ENCODE results near the gene SRSF8. TPM values are rescaled to one million over a fixed set of nuclear protein-coding genes. Genes with fewer than 3 reads are reported as not detected.
A peak's percentile ranks its signal among the peaks of the same experiment; 100 is the strongest.

The SRSF8 gene
- total RNA-seq, 3 donors from 2014 or later (not counting 1 experiment from before 2014, with no cell fraction given), result 40.0 to 51.8 (median 43.0) TPM

- no peaks in the 10 kb centered on the region for H3K9me3 ChIP-seq (ENCODE audit: control insufficient read depth, insufficient read depth, low read length)
- H3K36me3 ChIP-seq (ENCODE audit: control insufficient read depth, insufficient read depth, low read length), result no peaks in the 10 kb centered on the region
- H3K4me1 Mint-ChIP-seq, result peaks cover 30 to 36% of the 10 kb centered on the region in 2 donors
- WGBS (ENCODE audit: insufficient coverage), result 77% methylated on average over 3 of the region's 3 CpGs
- H3K4me3 Mint-ChIP-seq, result no peak overlapping the region
- H3K27ac ChIP-seq (ENCODE audit: low read length), result no peak overlapping the region
- no peaks in the 10 kb centered on the region for H3K4me1 ChIP-seq (ENCODE audit: control insufficient read depth, insufficient read depth, low read length)
- ATAC-seq (no peak), DNase-seq (no peak)
- no peak overlapping the region for H3K4me3 ChIP-seq (ENCODE audit: low read length)
- no peaks in the 10 kb centered on the region for H3K9me3 Mint-ChIP-seq
- H3K27me3 ChIP-seq (ENCODE audit: control insufficient read depth, insufficient read depth, low read length), result no peaks in the 10 kb centered on the region
- no peak overlapping the region for H3K27ac Mint-ChIP-seq
- H3K27me3 Mint-ChIP-seq (ENCODE audit: low read depth in 2 of 2), result no peaks in the 10 kb centered on the region
- no peak for TF ChIP-seq CTCF (IDR thresholded peaks at IDR 0.05)
- no peaks in the 10 kb centered on the region for H3K36me3 Mint-ChIP-seq
- intact Hi-C loops (cut with micrococcal nuclease), result no loop called here
Measured at GRCh38 chr11:95097209-95097608, 30.5 kb downstream of the SRSF8 start.

GRCh38 chr11:95098826-95099225, 32.1 kb downstream of the SRSF8 start:
- Mint-ChIP-seq H3K36me3 (no peaks in the 10 kb centered on the region), H3K9me3 (no peaks in the 10 kb centered on the region), H3K27ac (no peak overlapping the region), H3K4me1 (peaks cover 24 to 26% of the 10 kb centered on the region in 2 donors), H3K4me3 (no peak overlapping the region), H3K27me3 (ENCODE audit: low read depth in 2 of 2) (no peaks in the 10 kb centered on the region)
- WGBS (ENCODE audit: insufficient coverage), result 89% methylated on average over 3 of the region's 3 CpGs
- no peak for DNase-seq
- ATAC-seq, result no peak
- Histone ChIP-seq H3K9me3 (ENCODE audit: control insufficient read depth, insufficient read depth, low read length) (no peaks in the 10 kb centered on the region), H3K4me1 (ENCODE audit: control insufficient read depth, insufficient read depth, low read length) (no peaks in the 10 kb centered on the region), H3K27ac (ENCODE audit: low read length) (no peak overlapping the region), H3K36me3 (ENCODE audit: control insufficient read depth, insufficient read depth, low read length) (no peaks in the 10 kb centered on the region), H3K4me3 (ENCODE audit: low read length) (no peak overlapping the region), H3K27me3 (ENCODE audit: control insufficient read depth, insufficient read depth, low read length) (no peaks in the 10 kb centered on the region)
- intact Hi-C loops (cut with micrococcal nuclease), result no loop called here
- TF ChIP-seq CTCF (IDR thresholded peaks at IDR 0.05), result no peak

GRCh38 chr11:95100191-95100648, 33.5 kb downstream of the SRSF8 start:
- Histone ChIP-seq H3K4me3 (ENCODE audit: low read length) (no peak overlapping the region), H3K27me3 (ENCODE audit: control insufficient read depth, insufficient read depth, low read length) (no peaks in the 10 kb centered on the region), H3K27ac (ENCODE audit: low read length) (no peak overlapping the region), H3K36me3 (ENCODE audit: control insufficient read depth, insufficient read depth, low read length) (no peaks in the 10 kb centered on the region), H3K9me3 (ENCODE audit: control insufficient read depth, insufficient read depth, low read length) (no peaks in the 10 kb centered on the region), H3K4me1 (ENCODE audit: control insufficient read depth, insufficient read depth, low read length) (no peaks in the 10 kb centered on the region)
- Mint-ChIP-seq H3K27me3 (ENCODE audit: low read depth in 2 of 2) (no peaks in the 10 kb centered on the region), H3K4me1 (peaks cover 24 to 26% of the 10 kb centered on the region in 2 donors), H3K27ac (no peak overlapping the region), H3K4me3 (no peak overlapping the region), H3K9me3 (no peaks in the 10 kb centered on the region), H3K36me3 (no peaks in the 10 kb centered on the region)
- no peak for TF ChIP-seq CTCF (IDR thresholded peaks at IDR 0.05)
- peak in 1 of 3 donors; percentile 32 for ATAC-seq
- intact Hi-C loops (cut with micrococcal nuclease), result no loop called here
- no peak for DNase-seq
- WGBS (ENCODE audit: insufficient coverage), result 45% methylated on average over 4 of the region's 4 CpGs

DNA sequence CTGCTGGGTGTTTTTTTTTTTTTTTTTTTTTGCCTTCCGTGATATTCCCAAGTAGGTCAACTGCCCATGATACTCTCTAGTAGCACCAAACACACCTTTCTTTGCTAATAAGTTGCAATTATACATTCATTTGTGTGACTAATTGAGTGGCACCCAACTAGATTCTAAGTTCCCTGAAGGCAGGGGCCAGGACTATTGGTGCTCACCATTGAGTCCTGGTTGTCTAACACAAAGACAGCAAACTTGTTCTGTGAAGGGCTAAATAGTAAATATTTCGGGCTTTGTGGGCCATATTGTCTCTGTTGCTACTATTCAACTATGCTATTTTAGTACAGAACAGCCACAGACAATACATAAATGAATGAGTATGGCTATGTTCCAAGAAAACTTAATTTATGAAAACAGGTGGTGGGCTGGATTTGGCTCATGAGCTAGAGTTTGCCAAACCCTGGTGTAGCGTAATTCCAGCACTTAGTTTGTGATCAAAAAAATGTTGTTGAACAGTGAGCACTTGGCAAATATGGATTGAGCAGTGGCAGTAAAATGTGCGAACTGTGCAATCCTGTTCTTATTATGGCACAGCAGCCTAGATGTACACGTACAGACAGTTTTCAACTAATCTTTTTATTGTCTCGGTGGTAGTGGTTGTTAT, 34.3 kb downstream of the SRSF8 start:
- ATAC-seq (no peak), DNase-seq (no peak)
- Histone ChIP-seq H3K27ac (ENCODE audit: low read length) (no peak overlapping the region), H3K4me3 (ENCODE audit: low read length) (no peak overlapping the region), H3K4me1 (ENCODE audit: control insufficient read depth, insufficient read depth, low read length) (no peaks in the 10 kb centered on the region), H3K27me3 (ENCODE audit: control insufficient read depth, insufficient read depth, low read length) (no peaks in the 10 kb centered on the region), H3K36me3 (ENCODE audit: control insufficient read depth, insufficient read depth, low read length) (no peaks in the 10 kb centered on the region), H3K9me3 (ENCODE audit: control insufficient read depth, insufficient read depth, low read length) (no peaks in the 10 kb centered on the region)
- no peaks in the 10 kb centered on the region for H3K27me3 Mint-ChIP-seq (ENCODE audit: low read depth in 2 of 2)
- no peak for TF ChIP-seq CTCF (IDR thresholded peaks at IDR 0.05)
- no peaks in the 10 kb centered on the region for H3K9me3 Mint-ChIP-seq
- 98% methylated on average over 3 of the region's 6 CpGs for WGBS (ENCODE audit: insufficient coverage)
- intact Hi-C loops (cut with micrococcal nuclease), result no loop called here
- peaks cover 23 to 27% of the 10 kb centered on the region in 2 donors for H3K4me1 Mint-ChIP-seq
- no peak overlapping the region for H3K27ac Mint-ChIP-seq
- H3K4me3 Mint-ChIP-seq, result no peak overlapping the region
- no peaks in the 10 kb centered on the region for H3K36me3 Mint-ChIP-seq

Measured in natural killer cell (primary cell).